ENCODE results near the gene CAPS.

Gene CAPS

GRCh38 chr19:5908773-5909442, 5.1 kb upstream of the CAPS start:
- DNase-seq (ENCODE audit: low read depth in 2 of 2), result no peak

- no peak for DNase-seq (ENCODE audit: low read depth in 2 of 2)
Observed at GRCh38 chr19:5910638-5910907, 3.5 kb upstream of the CAPS start.

- no peak for DNase-seq (ENCODE audit: low read depth in 2 of 2)
Observed at GRCh38 chr19:5911366-5911765, 2.7 kb upstream of the CAPS start.

GRCh38 chr19:5914358-5914774, 312 bp downstream of the CAPS start:
- no peak for DNase-seq (ENCODE audit: low read depth in 2 of 2)

GRCh38 chr19:5914946-5915781, 1.1 kb downstream of the CAPS start:
- no peak for DNase-seq (ENCODE audit: low read depth in 2 of 2)

GRCh38 chr19:5915782-5916165, 1.7 kb downstream of the CAPS start:
- no peak for DNase-seq (ENCODE audit: low read depth in 2 of 2)

- DNase-seq (ENCODE audit: low read depth in 2 of 2), result no peak
Observed at GRCh38 chr19:5916181-5916708, 2.2 kb downstream of the CAPS start.

GRCh38 chr19:5917431-5918107, 3.5 kb downstream of the CAPS start:
- DNase-seq (ENCODE audit: low read depth in 2 of 2), result no peak

GRCh38 chr19:5918463-5919079, 4.5 kb downstream of the CAPS start:
- no peak for DNase-seq (ENCODE audit: low read depth in 2 of 2)

GRCh38 chr19:5921516-5922160, 7.6 kb downstream of the CAPS start:
- DNase-seq (ENCODE audit: low read depth in 2 of 2), result no peak

- DNase-seq (ENCODE audit: low read depth in 2 of 2), result no peak
Observed at GRCh38 chr19:5922161-5922545, 8.1 kb downstream of the CAPS start.

GRCh38 chr19:5923356-5923755, 9.3 kb downstream of the CAPS start:
- no peak for DNase-seq (ENCODE audit: low read depth in 2 of 2)

- no peak for DNase-seq (ENCODE audit: low read depth in 2 of 2)
Observed at GRCh38 chr19:5925830-5926427, 11.9 kb downstream of the CAPS start.

GRCh38 chr19:5926641-5927440, 12.8 kb downstream of the CAPS start:
- no peak for DNase-seq (ENCODE audit: low read depth in 2 of 2)

GRCh38 chr19:5927441-5927821, 13.4 kb downstream of the CAPS start:
- DNase-seq (ENCODE audit: low read depth in 2 of 2), result no peak

- no peak for DNase-seq (ENCODE audit: low read depth in 2 of 2)
Observed at GRCh38 chr19:5929179-5929578, 15.1 kb downstream of the CAPS start.

- DNase-seq (ENCODE audit: low read depth in 2 of 2), result no peak
Observed at GRCh38 chr19:5929625-5930024, 15.6 kb downstream of the CAPS start.

GRCh38 chr19:5931251-5931650, 17.2 kb downstream of the CAPS start:
- no peak for DNase-seq (ENCODE audit: low read depth in 2 of 2)

GRCh38 chr19:5932146-5932545, 18.1 kb downstream of the CAPS start:
- no peak for DNase-seq (ENCODE audit: low read depth in 2 of 2)

GRCh38 chr19:5932609-5933262, 18.7 kb downstream of the CAPS start:
- DNase-seq (ENCODE audit: low read depth in 2 of 2), result no peak
